ENCODE data around the gene ZNF333. TPM values are rescaled to one million over a fixed set of nuclear protein-coding genes. Genes with fewer than 3 reads are reported as not detected.
"Not testable (repeated sequence)": the region's sequence is repeated elsewhere in the genome, so short reads cannot be mapped to it uniquely, and the experiment has no call there.

Gene ZNF333
- total RNA-seq, 2 donors from 2014 or later, result 12.5 to 15.4 TPM

DNA sequence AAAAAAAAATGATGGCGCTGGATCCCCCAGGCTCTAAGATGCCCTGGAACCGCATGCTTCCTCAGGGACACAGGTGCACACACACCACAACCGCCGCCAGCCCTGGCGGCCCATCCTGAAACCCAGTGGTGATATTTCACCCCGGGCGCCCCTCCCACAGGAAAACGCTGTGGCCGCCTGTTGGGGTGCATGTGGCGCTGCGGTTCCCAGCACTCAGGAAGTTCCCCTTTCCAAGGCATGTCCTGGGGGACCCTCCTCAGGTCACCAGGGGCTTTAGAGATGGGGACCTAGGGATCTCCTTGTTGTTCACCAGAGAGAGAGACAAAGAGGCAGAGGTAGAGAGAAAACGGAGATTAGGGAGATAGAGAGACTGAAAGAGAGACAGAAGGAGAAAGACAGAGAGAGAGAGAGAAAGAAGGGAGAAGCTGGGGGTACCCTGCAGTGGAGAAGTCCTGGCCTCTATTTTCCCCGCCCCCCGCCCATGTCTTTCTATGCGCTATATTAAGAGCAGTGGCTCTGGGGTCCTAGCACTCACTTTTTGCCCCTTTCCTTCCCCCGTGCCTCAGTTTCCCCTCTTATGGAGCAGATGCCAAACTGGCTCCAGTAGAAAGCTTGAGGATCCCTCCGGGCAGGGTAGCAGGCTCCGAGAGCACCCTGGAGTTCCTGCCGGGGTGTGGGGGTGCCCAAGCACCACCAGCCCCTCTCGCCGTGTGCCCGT, 86.2 kb downstream of the ZNF333 start:
- TF ChIP-seq CTCF (IDR thresholded peaks at IDR 0.05), result no peak
- no peak overlapping the region for H3K27ac ChIP-seq
- H3K4me1 ChIP-seq, result no peaks in the 10 kb centered on the region
- DNase-seq (ENCODE audit: low spot score), result no peak
- H3K36me3 ChIP-seq, result no peaks in the 10 kb centered on the region
- peak overlapping the region in 1 of 2 donors; percentile 30 for H3K4me3 ChIP-seq
- H3K9me3 ChIP-seq, result no peaks in the 10 kb centered on the region
- no peaks in the 10 kb centered on the region for H3K27me3 ChIP-seq

GRCh38 chr19:14777645-14778044, 87.8 kb downstream of the ZNF333 start:
- H3K9me3 ChIP-seq; H3K27me3 ChIP-seq; H3K36me3 ChIP-seq; H3K4me3 ChIP-seq; DNase-seq (ENCODE audit: low spot score); H3K27ac ChIP-seq; H3K4me1 ChIP-seq: not testable (repeated sequence)

- not testable (repeated sequence) for H3K27me3 ChIP-seq; H3K27ac ChIP-seq; H3K4me3 ChIP-seq; DNase-seq (ENCODE audit: low spot score); H3K9me3 ChIP-seq; H3K36me3 ChIP-seq; H3K4me1 ChIP-seq
Observed at GRCh38 chr19:14778110-14778845, 88.4 kb downstream of the ZNF333 start, which contains the start of gene ADGRE2. Gene ADGRE2 (minus strand): TSS chr19:14778560. CDS start chr19:14776756, 1,804 bp downstream.

- TF ChIP-seq CTCF (IDR thresholded peaks at IDR 0.05), result no peak
- H3K27me3 ChIP-seq, result no peaks in the 10 kb centered on the region
- H3K36me3 ChIP-seq, result no peaks in the 10 kb centered on the region
- H3K4me1 ChIP-seq, result no peaks in the 10 kb centered on the region
- no peaks in the 10 kb centered on the region for H3K9me3 ChIP-seq
- no peak overlapping the region for H3K27ac ChIP-seq
- DNase-seq (ENCODE audit: low spot score), result no peak
- no peak overlapping the region for H3K4me3 ChIP-seq
Observed at GRCh38 chr19:14779151-14779550, 89.3 kb downstream of the ZNF333 start.

- H3K4me1 ChIP-seq; H3K36me3 ChIP-seq; H3K27me3 ChIP-seq; DNase-seq (ENCODE audit: low spot score); H3K9me3 ChIP-seq; H3K4me3 ChIP-seq; H3K27ac ChIP-seq: not testable (repeated sequence)
Observed at GRCh38 chr19:14780622-14781225, 90.9 kb downstream of the ZNF333 start.

DNA sequence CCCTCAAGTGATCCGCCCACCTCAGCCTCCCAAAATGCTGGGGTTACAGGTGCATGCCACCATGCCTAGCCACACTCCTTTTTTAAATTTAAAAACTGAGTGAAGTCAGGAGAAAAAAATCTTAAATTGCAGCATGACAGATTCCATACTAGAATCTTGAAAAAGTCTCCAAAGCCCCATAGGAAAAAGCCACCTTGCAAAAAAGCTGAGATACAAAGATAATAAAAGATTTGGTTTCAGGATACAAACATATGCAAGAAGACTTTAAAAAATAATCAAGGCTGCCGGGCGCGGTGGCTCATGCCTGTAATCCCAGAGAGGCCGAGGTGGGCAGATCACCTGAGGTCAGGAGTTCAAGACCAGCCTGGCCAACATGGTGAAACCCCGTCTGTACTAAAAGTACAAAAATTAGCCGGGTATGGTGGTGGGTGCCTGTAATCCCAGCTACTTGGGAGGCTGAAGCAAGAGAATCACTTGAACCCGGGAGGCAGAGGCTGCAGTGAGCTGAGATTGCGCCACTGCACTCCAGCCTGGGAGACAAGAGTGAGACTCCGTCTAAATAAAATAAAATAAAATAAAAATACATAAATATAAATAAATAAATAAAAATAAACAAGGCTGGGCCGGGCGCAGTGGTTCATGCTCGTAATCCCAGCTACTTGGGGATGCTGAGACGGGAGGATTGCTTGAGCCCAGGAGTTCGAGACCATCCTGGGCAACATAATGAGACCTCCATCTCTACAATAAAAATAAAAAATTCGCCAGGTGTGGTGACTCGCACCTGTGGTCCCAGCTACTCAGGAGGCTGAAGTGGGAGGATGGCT, 92.1 kb downstream of the ZNF333 start:
- not testable (repeated sequence) for H3K4me1 ChIP-seq; H3K36me3 ChIP-seq; H3K9me3 ChIP-seq; H3K27ac ChIP-seq; DNase-seq (ENCODE audit: low spot score); H3K4me3 ChIP-seq; H3K27me3 ChIP-seq

DNA sequence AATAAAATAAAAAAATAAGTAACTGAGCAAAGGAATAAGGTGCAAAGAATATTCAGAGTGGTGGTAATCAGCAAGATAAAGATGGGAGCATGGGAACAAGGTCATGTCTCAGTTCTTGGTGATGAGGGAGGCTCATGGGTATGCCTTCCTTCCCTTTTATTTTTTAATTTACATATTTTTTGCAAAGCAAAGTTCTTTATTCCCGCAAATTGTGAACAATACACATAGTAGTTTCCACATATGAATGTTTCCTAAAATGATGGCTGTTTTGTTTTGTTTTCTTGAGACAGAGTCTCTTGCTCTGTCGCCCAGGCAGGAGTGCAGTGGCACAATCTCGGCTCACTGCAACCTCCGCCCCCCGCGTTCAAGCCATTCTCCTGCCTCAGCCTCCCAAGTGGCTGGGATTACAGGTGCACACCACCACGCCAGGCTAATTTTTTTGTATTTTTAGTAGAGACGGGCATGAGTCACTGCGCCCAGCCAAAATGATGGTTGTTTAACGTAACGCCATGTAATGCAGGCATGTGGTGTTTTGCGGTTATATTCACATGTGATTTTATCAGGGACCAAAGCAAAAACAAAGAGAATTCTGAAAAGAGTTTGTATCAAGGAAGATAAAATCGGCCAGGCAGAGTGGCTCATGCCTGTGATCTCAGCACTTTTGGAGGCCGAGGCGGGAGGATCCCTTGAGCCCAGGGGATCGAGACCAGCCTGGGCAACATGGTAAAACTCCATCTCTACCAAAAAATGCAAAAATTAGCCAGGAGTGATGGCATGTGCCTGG, 93.0 kb downstream of the ZNF333 start:
- no peaks in the 10 kb centered on the region for H3K36me3 ChIP-seq
- no peak for TF ChIP-seq CTCF (IDR thresholded peaks at IDR 0.05)
- H3K4me1 ChIP-seq, result no peaks in the 10 kb centered on the region
- no peak overlapping the region for H3K4me3 ChIP-seq
- no peak for DNase-seq (ENCODE audit: low spot score)
- H3K9me3 ChIP-seq, result no peaks in the 10 kb centered on the region
- H3K27ac ChIP-seq, result no peak overlapping the region
- H3K27me3 ChIP-seq, result no peaks in the 10 kb centered on the region

Measured in right atrium auricular region (tissue), 2 donors.